H1 (cell line): ENCODE results near the gene RNU6-1. TPM values are rescaled to one million over a fixed set of nuclear protein-coding genes. Genes with fewer than 3 reads are reported as not detected.

Experiments
- CTCF ChIA-PET: fragments of 300-600 bp; sonication (Branson Sonifier 250); formaldehyde crosslinking; loops from one replicate; lab custom pipeline; 2021; ENCODE audit not compliant: partially characterized antibody; lab: Charles Lee
- POLR2A ChIA-PET: fragments of 300-600 bp; sonication (Branson Sonifier 250); formaldehyde crosslinking; loops from one replicate; lab custom pipeline; 2021; ENCODE audit warnings: inconsistent platforms; ENCODE audit not compliant: partially characterized antibody; lab: Charles Lee
- DNase-seq, 2 experiments: peaks; one replicate each; pipeline versions ENCODE4 v3.0.0 to v3.0.0-alpha.2; 2010 to 2022; ENCODE audit warnings: low spot score in 2 of 2, low read depth in 1 of 2, mixed read lengths in 1 of 2
- FAIRE-seq: peaks from 2 replicates; lab custom pipeline; 2011; peaks lifted over from hg19 to GRCh38; lab: Jason Lieb, UNC
- H2AFZ ChIP-seq: 2 replicates; pipeline ENCODE4 v1.8.1; 2012; ENCODE audit warnings: low read length, inconsistent platforms
- H2AK5ac ChIP-seq: 2 replicates; pipeline ENCODE4 v1.6.1; 2013; ENCODE audit warnings: low read depth, low read length
- H2BK120ac ChIP-seq: replicated peaks from 2 replicates; pipeline ENCODE3; 2013; ENCODE audit warnings: low read depth, low read length, inconsistent platforms
- H2BK12ac ChIP-seq: 2 replicates; pipeline ENCODE4 v1.6.1; 2013; ENCODE audit warnings: low read depth, low read length
- H2BK15ac ChIP-seq: 2 replicates; pipeline ENCODE4 v1.6.1; 2013; ENCODE audit warnings: low read length
- H2BK20ac ChIP-seq: 2 replicates; pipeline ENCODE4 v1.6.1; 2013; ENCODE audit warnings: low read length
- H2BK5ac ChIP-seq: 2 replicates; pipeline ENCODE4 v1.6.1; 2013; ENCODE audit warnings: low read depth, low read length
- H3K14ac ChIP-seq: 2 replicates; pipeline ENCODE4 v1.6.1; 2013; ENCODE audit warnings: inconsistent platforms; ENCODE audit not compliant: insufficient read length
- H3K18ac ChIP-seq: 2 replicates; pipeline ENCODE4 v1.6.1; 2013; ENCODE audit warnings: low read length; ENCODE audit errors: extremely low read depth
- H3K23ac ChIP-seq: 2 replicates; pipeline ENCODE4 v1.6.1; 2013; ENCODE audit warnings: inconsistent platforms; ENCODE audit not compliant: insufficient read length
- H3K23me2 ChIP-seq: 2 replicates; pipeline ENCODE4 v1.6.1; 2013; ENCODE audit warnings: low read depth, low read length
- H3K27ac ChIP-seq: 2 replicates; pipeline ENCODE4 v1.6.1; 2011; ENCODE audit warnings: low read depth, low read length, inconsistent platforms
- H3K27me3 ChIP-seq, 4 experiments: replicated peaks in 1 of 4; 1 replicate in 1 of 4; 2 replicates in 3 of 4; pipeline versions ENCODE4 v1.6.1 to v1.8.1; 2011 to 2013; ENCODE audit warnings: low read length in 3 of 4, mild to moderate bottlenecking in 3 of 4, inconsistent platforms in 2 of 4, mixed read lengths in 2 of 4, moderate library complexity in 1 of 4; ENCODE audit not compliant: control insufficient read depth in 3 of 4, insufficient read depth in 3 of 4; ENCODE audit errors: extremely low read depth in 1 of 4
- H3K36me3 ChIP-seq, 4 experiments: 2 replicates each; pipeline versions ENCODE4 v1.6.1 to v1.8.1; 2011 to 2013; ENCODE audit warnings: mild to moderate bottlenecking in 4 of 4, low read length in 3 of 4, moderate library complexity in 2 of 4, control low read depth in 1 of 4, inconsistent platforms in 1 of 4; ENCODE audit not compliant: insufficient read depth in 4 of 4, control insufficient read depth in 2 of 4
- H3K4ac ChIP-seq: replicated peaks from 2 replicates; pipeline ENCODE3; 2013; ENCODE audit warnings: low read length, low read depth, mixed read lengths, inconsistent platforms; ENCODE audit not compliant: insufficient read length
- H3K4me1 ChIP-seq, 4 experiments: replicated peaks in 1 of 4; 1 replicate in 1 of 4; 2 replicates in 3 of 4; pipeline versions ENCODE4 v1.6.1 to v1.8.1; 2011 to 2013; ENCODE audit warnings: low read length in 3 of 4, inconsistent platforms in 2 of 4, mixed read lengths in 1 of 4; ENCODE audit not compliant: insufficient read depth in 4 of 4, control insufficient read depth in 3 of 4
- H3K4me2 ChIP-seq, 2 experiments: 2 replicates each; pipeline versions ENCODE4 v1.6.1 to v1.8.1; 2011 to 2013; ENCODE audit warnings: low read depth in 2 of 2, low read length in 2 of 2, control low read depth in 1 of 2, inconsistent platforms in 1 of 2, mild to moderate bottlenecking in 1 of 2; ENCODE audit not compliant: insufficient read depth in 1 of 2
- H3K4me3 ChIP-seq, 4 experiments: fragments of 200-600, 300-600 bp in 1 of 4; sonication (generic), shearing (Covaris generic), sonication (Bioruptor Twin) in 1 of 4; 2 replicates each; pipeline versions ENCODE4 v1.5.1 to v1.8.1; 2011 to 2016; ENCODE audit warnings: low read length in 4 of 4, low read depth in 3 of 4, control low read depth in 2 of 4, inconsistent platforms in 2 of 4, mild to moderate bottlenecking in 2 of 4, mixed read lengths in 1 of 4, moderate library complexity in 1 of 4; ENCODE audit not compliant: insufficient read depth in 2 of 4; ENCODE audit errors: extremely low read depth in 1 of 4
- H3K56ac ChIP-seq: replicated peaks from 2 replicates; pipeline ENCODE3; 2013; ENCODE audit warnings: low read depth, mild to moderate bottlenecking, mixed read lengths, low read length, inconsistent platforms; ENCODE audit not compliant: insufficient read length
- H3K79me1 ChIP-seq: 2 replicates; pipeline ENCODE4 v1.6.1; 2013; ENCODE audit warnings: low read depth, low read length, control low read depth
- H3K79me2 ChIP-seq, 2 experiments: 2 replicates each; pipeline versions ENCODE4 v1.6.1 to v1.8.1; 2012 to 2013; ENCODE audit warnings: low read length in 2 of 2, mild to moderate bottlenecking in 2 of 2, inconsistent platforms in 1 of 2; ENCODE audit not compliant: insufficient read depth in 2 of 2, control insufficient read depth in 1 of 2
- H3K9ac ChIP-seq, 4 experiments: replicated peaks in 1 of 4; 1 replicate in 1 of 4; 2 replicates in 3 of 4; pipeline versions ENCODE4 v1.6.1 to v1.8.1; 2011 to 2013; ENCODE audit warnings: low read depth in 3 of 4, low read length in 3 of 4, control low read depth in 2 of 4, mild to moderate bottlenecking in 2 of 4, moderate library complexity in 2 of 4, inconsistent platforms in 1 of 4; ENCODE audit errors: extremely low read depth in 1 of 4
- H3K9me3 ChIP-seq, 2 experiments: 2 replicates each; pipeline versions ENCODE4 v1.6.1 to v1.8.1; 2012 to 2013; ENCODE audit warnings: mild to moderate bottlenecking in 2 of 2, moderate library complexity in 2 of 2, control low read depth in 1 of 2, inconsistent platforms in 1 of 2, low read depth in 1 of 2, low read length in 1 of 2, mixed read lengths in 1 of 2; ENCODE audit not compliant: insufficient read depth in 2 of 2
- H4K20me1 ChIP-seq, 2 experiments: replicated peaks in 1 of 2; 2 replicates each; pipeline versions ENCODE3 to v1.8.1; 2011 to 2013; ENCODE audit warnings: inconsistent platforms in 2 of 2, low read length in 2 of 2, mild to moderate bottlenecking in 1 of 2; ENCODE audit not compliant: insufficient read depth in 2 of 2, control insufficient read depth in 1 of 2
- H4K5ac ChIP-seq: 2 replicates; pipeline ENCODE4 v1.6.1; 2013; ENCODE audit warnings: low read length, low read depth, mixed read lengths, inconsistent platforms; ENCODE audit not compliant: insufficient read length
- H4K8ac ChIP-seq: 2 replicates; pipeline ENCODE4 v1.8.0; 2013; ENCODE audit warnings: mild to moderate bottlenecking, moderate library complexity, low read length, inconsistent platforms; ENCODE audit not compliant: insufficient read depth; ENCODE audit errors: extremely low read depth
- H4K91ac ChIP-seq: replicated peaks from 2 replicates; pipeline ENCODE3; 2013; ENCODE audit warnings: low read length, mixed read lengths, inconsistent platforms; ENCODE audit not compliant: insufficient read length
- PHF8 ChIP-seq: fragments of 200-600 bp; sonication (generic); conservative IDR thresholded peaks from 2 replicates; pipeline ENCODE4 v1.7.1; 2012; ENCODE audit warnings: low read depth, mild to moderate bottlenecking, inconsistent platforms, low read length, moderate library complexity
- RAD21 ChIP-seq, 2 experiments: IDR thresholded peaks in 1 of 2; conservative IDR thresholded peaks in 1 of 2; 2 replicates each; pipeline ENCODE4 v1.6.1; 2011; ENCODE audit warnings: low read depth in 2 of 2, low read length in 2 of 2, improper control_type of control experiment in 1 of 2, inconsistent platforms in 1 of 2, mild to moderate bottlenecking in 1 of 2, moderate library complexity in 1 of 2
- RNF2 ChIP-seq: fragments of 200-900, 300-1000 bp; sonication (generic); IDR thresholded peaks from 2 replicates; pipeline ENCODE4 v1.7.1; 2016; ENCODE audit warnings: borderline replicate concordance, low read depth, mild to moderate bottlenecking, antibody characterized with exemption, low read length; ENCODE audit not compliant: poor library complexity, severe bottlenecking; ENCODE audit errors: missing control alignments
- RXRA ChIP-seq: IDR thresholded peaks from 2 replicates; pipeline ENCODE4 v1.6.1; 2011; ENCODE audit warnings: low read depth, mild to moderate bottlenecking, low read length, moderate library complexity; ENCODE audit not compliant: insufficient read depth
- SIX5 ChIP-seq: IDR thresholded peaks from 2 replicates; pipeline ENCODE4 v1.6.1; 2011; ENCODE audit warnings: mild to moderate bottlenecking, low read depth, low read length
- TAF1 ChIP-seq: IDR thresholded peaks from 2 replicates; pipeline ENCODE4 v1.6.1; 2011; ENCODE audit warnings: mild to moderate bottlenecking, low read depth, low read length
- YY1 ChIP-seq: IDR thresholded peaks from 2 replicates; pipeline ENCODE4 v1.6.1; 2011; ENCODE audit warnings: low read depth, mild to moderate bottlenecking, low read length
- WGBS, 2 experiments: shearing (Covaris generic) in 1 of 2; methylation state at CpG; one replicate each; pipeline versions ENCODE4 v1.1.6 to v1.1.7; 2013 to 2015; ENCODE audit warnings: low lambda C conversion rate in 2 of 2, mixed read lengths in 2 of 2, inconsistent platforms in 1 of 2, low coverage in 1 of 2, missing lambda C conversion rate in 1 of 2; ENCODE audit not compliant: insufficient replicate concordance in 2 of 2, insufficient coverage in 1 of 2, insufficient read length in 1 of 2; ENCODE audit errors: extremely low coverage in 1 of 2, missing lambda C conversion rate in 1 of 2; 5-methylcytosine and 5-hydroxymethylcytosine counted together
- polyA plus RNA-seq, 7 experiments: library from polyadenylated mRNA; depleted of rRNA in 3 of 7; stranded (reverse) in 5 of 7; unstranded in 2 of 7; fragments of >200 nt in 5 of 7; fragments of 200-250 nt in 2 of 7; gene quantifications; 1 replicate in 5 of 7; 2 replicates in 1 of 7; 4 replicates in 1 of 7; pipeline versions ENCODE4 v1.2.1 to v1.2.3, GENCODE V29; 2011 to 2013; ENCODE audit warnings: missing spikeins in 2 of 7, mixed read lengths in 2 of 7
- total RNA-seq: library from RNA; stranded (reverse); fragmentation: NEBNext Ultra II Directional; extraction: Animal tissue kit (Norgen Biotek cat#: 25700); gene quantifications from 2 replicates; pipeline ENCODE4 v1.2.1, GENCODE V29; 2021
- TF ChIP-seq, protein P1 (sequence below): IDR thresholded peaks from 2 replicates; pipeline ENCODE4 v1.6.1; 2011; ENCODE audit warnings: low read depth, mild to moderate bottlenecking, low read length; ENCODE audit not compliant: insufficient read depth

The RNU6-1 gene
- total and polyA plus RNA-seq, 2 of the 8 experiments (the other 6 are each of a cell fraction or from before 2014, with no cell fraction given): not detected

DNA sequence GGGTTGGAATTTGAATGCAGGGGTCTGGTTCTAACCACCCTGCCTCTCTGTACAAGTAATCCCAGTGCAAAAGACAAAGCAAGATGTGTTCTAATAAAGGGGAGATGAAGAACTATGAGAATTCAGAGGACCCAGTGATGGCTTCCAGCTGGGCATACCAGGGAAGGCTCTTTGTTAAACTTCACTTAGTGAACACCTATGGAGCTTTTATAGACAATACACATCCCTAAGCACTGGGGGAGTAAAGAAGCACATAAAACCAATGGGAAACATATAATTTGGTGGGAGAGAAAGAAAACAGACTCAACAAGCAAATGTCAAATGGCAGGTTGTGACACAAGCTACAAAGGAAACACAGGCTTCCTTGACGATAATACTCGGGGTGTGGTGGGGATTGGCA lies 47.9 kb upstream of the RNU6-1 start:
- Histone ChIP-seq H3K56ac (no peak overlapping the region), H3K27me3 (peaks cover 0 to 8% (median 2%) of the 10 kb centered on the region in 4 experiments; a peak in 2 of 7 replicates), H3K9me3 (peaks cover 4 to 5% of the 10 kb centered on the region in 2 experiments; a peak in 1 of 4 replicates), H3K4me3 (no peak overlapping the region), H4K91ac (no peak overlapping the region), H2BK120ac (no peak overlapping the region), H2AK5ac (no peak overlapping the region), H3K23me2 (peaks cover 2% of the 10 kb centered on the region; the same call in 1 of the 2 replicates), H3K18ac (no peak overlapping the region), H3K4me1 (peaks cover 3 to 8% (median 6%) of the 10 kb centered on the region in 4 experiments; a peak in 6 of 7 replicates), H3K79me2 (no peaks in the 10 kb centered on the region), H2BK15ac (no peak overlapping the region), H2BK20ac (no peak overlapping the region), H3K36me3 (no peaks in the 10 kb centered on the region), H3K23ac (no peak overlapping the region), H4K8ac (no peak overlapping the region), H3K4ac (no peak overlapping the region), H3K27ac (no peak overlapping the region), H3K9ac (no peak overlapping the region), H3K4me2 (no peak overlapping the region), H3K79me1 (no peaks in the 10 kb centered on the region), H2BK12ac (no peak overlapping the region), H3K14ac (no peak overlapping the region), H2BK5ac (no peak overlapping the region), H2AFZ (no peak overlapping the region), H4K20me1 (no peaks in the 10 kb centered on the region), H4K5ac (no peak overlapping the region)
- POLR2A ChIA-PET: interaction anchor here (1.4 kb wide), 1 partner anchor 166 kb away, joined by 3 read pairs; the partner anchor contains the start of gene PIAS1
- TF ChIP-seq RXRA (no peak), SIX5 (no peak), TAF1 (no peak), RNF2 (no peak), RAD21 (IDR thresholded peaks at IDR 0.05 in 1 of 2, conservative IDR thresholded peaks at IDR 0.05 in 1 of 2; ENCODE audit: low read depth in 2 of 2, low read length in 2 of 2) (no peak), PHF8 (no peak), YY1 (no peak)
- TF ChIP-seq, protein P1, sequence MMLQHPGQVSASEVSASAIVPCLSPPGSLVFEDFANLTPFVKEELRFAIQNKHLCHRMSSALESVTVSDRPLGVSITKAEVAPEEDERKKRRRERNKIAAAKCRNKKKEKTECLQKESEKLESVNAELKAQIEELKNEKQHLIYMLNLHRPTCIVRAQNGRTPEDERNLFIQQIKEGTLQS: no peak
- WGBS, 2 experiments: 86% methylated on average over 2 of the region's 2 CpGs; no CpG with 5 or more reads in 1 of the 2 experiments
- FAIRE-seq: no peak
- CTCF ChIA-PET: interaction anchor here (1.0 to 2.4 kb wide), 4 partner anchors 14 to 267 kb away, joined by 4 to 12 read pairs (median 7); no protein-coding TSS in a partner anchor
- no peak for DNase-seq
